ENCODE data around the gene CD300LB.

Gene CD300LB

GRCh38 chr17:74485022-74485743 lies 46.1 kb downstream of the CD300LB start:
- no peak overlapping the region for H3K4me3 ChIP-seq (replicated peaks in 1 of 2; ENCODE audit: low read depth in 2 of 2, low read length in 2 of 2)
- no peak for DNase-seq (ENCODE audit: low read depth in 2 of 2)
- TF ChIP-seq CTCF (IDR thresholded peaks at IDR 0.05; ENCODE audit: low read depth, low read length) = no peak

- H3K4me3 ChIP-seq (replicated peaks in 1 of 2; ENCODE audit: low read depth in 2 of 2, low read length in 2 of 2) = no peak overlapping the region
- no peak for DNase-seq (ENCODE audit: low read depth in 2 of 2)
- TF ChIP-seq CTCF (IDR thresholded peaks at IDR 0.05; ENCODE audit: low read depth, low read length) = no peak
Measured at GRCh38 chr17:74484066-74484465, 47.2 kb downstream of the CD300LB start.

GRCh38 chr17:74481621-74482020 lies 49.7 kb downstream of the CD300LB start:
- DNase-seq (ENCODE audit: low read depth in 2 of 2) = no peak
- H3K4me3 ChIP-seq (replicated peaks in 1 of 2; ENCODE audit: low read depth in 2 of 2, low read length in 2 of 2) = no peak overlapping the region
- no peak for TF ChIP-seq CTCF (IDR thresholded peaks at IDR 0.05; ENCODE audit: low read depth, low read length)

- TF ChIP-seq CTCF (IDR thresholded peaks at IDR 0.05; ENCODE audit: low read depth, low read length) = no peak
- DNase-seq (ENCODE audit: low read depth in 2 of 2) = no peak
- H3K4me3 ChIP-seq (replicated peaks in 1 of 2; ENCODE audit: low read depth in 2 of 2, low read length in 2 of 2) = no peak overlapping the region
Measured at GRCh38 chr17:74480290-74480689, 51.0 kb downstream of the CD300LB start.

- TF ChIP-seq CTCF (IDR thresholded peaks at IDR 0.05; ENCODE audit: low read depth, low read length) = no peak
- no peak overlapping the region for H3K4me3 ChIP-seq (replicated peaks in 1 of 2; ENCODE audit: low read depth in 2 of 2, low read length in 2 of 2)
- DNase-seq (ENCODE audit: low read depth in 2 of 2) = no peak
Measured at GRCh38 chr17:74478420-74479100, 52.7 kb downstream of the CD300LB start.

- no peak for DNase-seq (ENCODE audit: low read depth in 2 of 2)
- H3K4me3 ChIP-seq (replicated peaks in 1 of 2; ENCODE audit: low read depth in 2 of 2, low read length in 2 of 2) = no peak overlapping the region
- no peak for TF ChIP-seq CTCF (IDR thresholded peaks at IDR 0.05; ENCODE audit: low read depth, low read length)
Measured at GRCh38 chr17:74477411-74477810, 53.9 kb downstream of the CD300LB start.
